Activated gamma-delta T cell treated with anti-CD3 and anti-CD28 coated beads, Interleukin-2, amount 50 U/mL, for 16 hours (primary cell): ENCODE measurements around the gene TNKS1BP1.

Source experiments
- DNase-seq: peaks from one replicate; pipeline ENCODE4 v3.0.0-alpha.2; 2020; ENCODE audit warnings: low read depth

TNKS1BP1 gene

GRCh38 chr11:57330029-57330428, 5.3 kb upstream of the TNKS1BP1 start:
- no peak for DNase-seq

GRCh38 chr11:57327721-57328120, 3.0 kb upstream of the TNKS1BP1 start:
- no peak for DNase-seq

GRCh38 chr11:57325735-57326048, 940 bp upstream of the TNKS1BP1 start:
- DNase-seq = no peak

GRCh38 chr11:57324154-57324885, 432 bp downstream of the TNKS1BP1 start:
- DNase-seq = no peak

- no peak for DNase-seq
Measured at GRCh38 chr11:57323855-57324153, 948 bp downstream of the TNKS1BP1 start.

GRCh38 chr11:57323167-57323854, 1.4 kb downstream of the TNKS1BP1 start:
- no peak for DNase-seq

- DNase-seq = no peak
Measured at GRCh38 chr11:57322256-57323166, 2.2 kb downstream of the TNKS1BP1 start.

- DNase-seq = no peak
Measured at GRCh38 chr11:57321388-57322255, 3.1 kb downstream of the TNKS1BP1 start.

GRCh38 chr11:57320719-57321387, 3.9 kb downstream of the TNKS1BP1 start:
- no peak for DNase-seq

GRCh38 chr11:57320067-57320718, 4.6 kb downstream of the TNKS1BP1 start:
- DNase-seq = no peak

GRCh38 chr11:57318178-57318577, 6.6 kb downstream of the TNKS1BP1 start:
- no peak for DNase-seq

GRCh38 chr11:57316017-57316416, 8.7 kb downstream of the TNKS1BP1 start:
- DNase-seq = no peak

- no peak for DNase-seq
Measured at GRCh38 chr11:57315491-57315890, 9.3 kb downstream of the TNKS1BP1 start.

GRCh38 chr11:57314221-57314973, 10.4 kb downstream of the TNKS1BP1 start:
- no peak for DNase-seq

GRCh38 chr11:57313788-57314135, 11.0 kb downstream of the TNKS1BP1 start:
- DNase-seq = no peak

- DNase-seq = no peak
Measured at GRCh38 chr11:57313071-57313787, 11.5 kb downstream of the TNKS1BP1 start.

- DNase-seq = no peak
Measured at GRCh38 chr11:57312511-57313021, 12.2 kb downstream of the TNKS1BP1 start.

- DNase-seq = no peak
Measured at GRCh38 chr11:57311109-57311936, 13.4 kb downstream of the TNKS1BP1 start.
